Ovary (tissue), 9 donors: ENCODE measurements around the gene SPTBN5. TPM values are rescaled to one million over a fixed set of nuclear protein-coding genes. Genes with fewer than 3 reads are reported as not detected.

Experiments
- DNase-seq, 5 donors: peaks; one replicate each; pipeline ENCODE4 v3.0.0-alpha.2; 2019 to 2020
- H3K27ac ChIP-seq, 2 donors: fragments of 200-600 bp; one replicate each; pipeline versions ENCODE4 v1.5.1 to v1.8.0; 2019 to 2022
- H3K27me3 ChIP-seq: fragments of 200-600 bp; one replicate; pipeline ENCODE4 v1.8.0; 2022
- H3K36me3 ChIP-seq: fragments of 200-600 bp; sonication (generic); one replicate; pipeline ENCODE4 v1.5.1; 2019
- H3K4me1 ChIP-seq: one replicate; pipeline ENCODE4 v1.8.1; 2013; ENCODE audit warnings: mild to moderate bottlenecking, moderate library complexity; ENCODE audit not compliant: insufficient read depth
- H3K4me3 ChIP-seq: fragments of 200-600 bp; sonication (generic); one replicate; pipeline ENCODE4 v1.5.1; 2017
- H3K9me3 ChIP-seq, 2 donors: fragments of 200-600 bp in 1 of 2; sonication (generic) in 1 of 2; one replicate each; pipeline versions ENCODE4 v1.5.1 to v1.8.1; 2013 to 2019; ENCODE audit warnings: mild to moderate bottlenecking in 1 of 2, moderate library complexity in 1 of 2
- EP300 ChIP-seq: sonication (generic); formaldehyde crosslinking; IDR thresholded peaks from one replicate; pipeline ENCODE4 v1.6.1; 2017; ENCODE audit warnings: antibody characterized with exemption
- POLR2A ChIP-seq: fragments of 450-650 bp; IDR thresholded peaks from one replicate; pipeline ENCODE4 v1.6.1; 2017; ENCODE audit warnings: antibody characterized with exemption, mild to moderate bottlenecking, moderate library complexity
- whole genome bisulfite sequencing, 3 donors: extraction: QIAGEN DNeasy Blood & Tissue Kit in 1 of 3; methylation state at CpG; one replicate each; pipeline versions ENCODE4 v1.1.5 to v1.1.7; 2013 to 2017; 5-methylcytosine and 5-hydroxymethylcytosine counted together
- intact Hi-C, 4 donors: fragments of 100-400 bp; cut with DNase I; formaldehyde crosslinking; loops; one replicate each; pipeline versions ENCODE4 v1.11.0 to v1.15.1; 2022 to 2023
- polyA plus RNA-seq, 2 donors: library from polyadenylated mRNA; stranded (reverse); fragments of 200-250 nt in 1 of 2; fragments of 350-450 nt in 1 of 2; fragmentation: Illumina TruSeq in 1 of 2; extraction: RNeasy Lipid Tissue Mini Kit (QIAGEN cat#74804) in 1 of 2; gene quantifications; one replicate each; pipeline ENCODE4 v1.2.3, GENCODE V29; 2013 to 2014
- total RNA-seq, 7 donors: library from RNA; depleted of rRNA in 2 of 7; stranded (reverse); fragments of >200 nt in 2 of 7; fragmentation: NEBNext Ultra II Directional in 3 of 7; extraction: Animal tissue kit (Norgen Biotek cat#: 25700) in 3 of 7; gene quantifications; one replicate each; pipeline versions ENCODE4 v1.1.0 to v1.2.4, GENCODE V29; 2016 to 2023
- TF ChIP-seq, protein P1 (sequence below), 3 donors: fragments of 450-650 bp in 2 of 3; fragments of 200-600 bp in 1 of 3; IDR thresholded peaks; one replicate each; pipeline versions ENCODE4 v1.5.1 to v1.8.0; 2016 to 2022; ENCODE audit warnings: antibody characterized with exemption in 3 of 3, mild to moderate bottlenecking in 1 of 3
- donor health status: DM: no; HTN: no; CAD: no; lungs with moderate emphysema.
- donor health status: DM: no; HTN: no; CAD: no.
- donor health status: Bipolar disorder and iron deficiency.
- donor health status: DM: yes; HTN: yes; CAD: no.
- donor health status: DM: no; HTN: no; CAD: no.
- donor health status: DM: yes; HTN: yes; CAD: no.

SPTBN5 gene
- total and polyA plus RNA-seq, 9 donors, result 0.28 to 1.5 (median 0.77) TPM

GRCh38 chr15:41874736-41875135 is 19.1 kb downstream of the SPTBN5 start:
- intact Hi-C loops, result no loop called here
- TF ChIP-seq EP300 (no peak), POLR2A (no peak)
- TF ChIP-seq, protein P1, sequence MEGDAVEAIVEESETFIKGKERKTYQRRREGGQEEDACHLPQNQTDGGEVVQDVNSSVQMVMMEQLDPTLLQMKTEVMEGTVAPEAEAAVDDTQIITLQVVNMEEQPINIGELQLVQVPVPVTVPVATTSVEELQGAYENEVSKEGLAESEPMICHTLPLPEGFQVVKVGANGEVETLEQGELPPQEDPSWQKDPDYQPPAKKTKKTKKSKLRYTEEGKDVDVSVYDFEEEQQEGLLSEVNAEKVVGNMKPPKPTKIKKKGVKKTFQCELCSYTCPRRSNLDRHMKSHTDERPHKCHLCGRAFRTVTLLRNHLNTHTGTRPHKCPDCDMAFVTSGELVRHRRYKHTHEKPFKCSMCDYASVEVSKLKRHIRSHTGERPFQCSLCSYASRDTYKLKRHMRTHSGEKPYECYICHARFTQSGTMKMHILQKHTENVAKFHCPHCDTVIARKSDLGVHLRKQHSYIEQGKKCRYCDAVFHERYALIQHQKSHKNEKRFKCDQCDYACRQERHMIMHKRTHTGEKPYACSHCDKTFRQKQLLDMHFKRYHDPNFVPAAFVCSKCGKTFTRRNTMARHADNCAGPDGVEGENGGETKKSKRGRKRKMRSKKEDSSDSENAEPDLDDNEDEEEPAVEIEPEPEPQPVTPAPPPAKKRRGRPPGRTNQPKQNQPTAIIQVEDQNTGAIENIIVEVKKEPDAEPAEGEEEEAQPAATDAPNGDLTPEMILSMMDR (IDR thresholded peaks at IDR 0.05), result no peak
- WGBS, 3 donors, result 82 to 93% (median 91%) methylated on average over 11 to 12 of the region's 12 CpGs
- Histone ChIP-seq H3K4me1 (no peaks in the 10 kb centered on the region), H3K9me3 (no peaks in the 10 kb centered on the region), H3K27ac (no peak overlapping the region), H3K36me3 (no peaks in the 10 kb centered on the region), H3K4me3 (no peak overlapping the region), H3K27me3 (no peaks in the 10 kb centered on the region)
- DNase-seq, result no peak

DNA sequence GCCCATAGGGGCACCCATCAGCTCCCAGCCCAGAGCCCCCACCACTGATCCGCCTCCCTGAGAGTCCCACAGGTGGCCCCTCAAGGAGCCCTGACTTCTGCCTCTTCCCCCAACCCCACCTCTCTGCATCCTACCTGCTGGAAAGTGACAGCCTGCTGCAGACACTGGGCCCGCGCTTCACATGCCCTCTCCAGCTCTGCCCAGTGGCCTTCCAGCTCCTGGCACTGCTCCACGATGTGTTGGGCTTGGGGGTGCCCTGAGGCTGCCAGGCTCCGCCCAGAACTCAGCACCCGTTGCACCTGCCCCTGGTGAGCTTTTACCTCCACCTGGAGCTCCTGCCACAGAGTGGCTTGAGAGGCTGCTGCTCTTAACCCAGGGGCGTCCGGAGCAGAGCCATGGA is 20.1 kb downstream of the SPTBN5 start:
- no peaks in the 10 kb centered on the region for H3K9me3 ChIP-seq
- no peak for DNase-seq

DNA sequence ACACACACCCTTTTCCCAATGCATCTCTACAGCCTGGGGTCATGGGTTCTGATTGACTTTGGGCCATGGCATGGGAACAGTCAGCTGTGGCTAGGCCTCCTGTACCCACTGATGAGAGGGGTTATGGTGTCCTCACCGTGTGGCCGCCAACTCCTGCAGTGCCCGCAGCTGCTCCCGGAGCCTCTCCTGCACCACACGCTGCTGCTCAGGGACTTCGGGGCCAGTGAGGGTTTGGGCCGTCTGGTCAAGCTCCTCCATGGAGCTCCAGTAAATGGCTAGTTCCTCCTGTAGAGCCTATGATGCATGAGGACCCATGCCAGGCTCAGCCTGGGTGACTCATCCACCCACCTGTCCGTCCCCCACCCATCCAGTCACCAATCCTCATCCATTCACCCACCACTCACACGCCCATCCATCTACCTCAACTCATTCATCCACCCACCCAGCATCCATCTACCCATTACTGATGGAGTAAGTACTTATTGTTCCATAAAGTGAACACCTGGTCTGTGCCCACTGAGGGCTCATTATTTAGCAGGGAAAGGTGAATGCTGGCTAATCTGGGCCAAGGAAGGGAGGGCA is 21.6 kb downstream of the SPTBN5 start:
- H3K27me3 ChIP-seq, result no peaks in the 10 kb centered on the region
- H3K27ac ChIP-seq, result no peak overlapping the region
- H3K4me3 ChIP-seq, result no peak overlapping the region
- H3K4me1 ChIP-seq, result no peaks in the 10 kb centered on the region
- no peak for TF ChIP-seq EP300
- TF ChIP-seq POLR2A, result no peak
- TF ChIP-seq, protein P1 (IDR thresholded peaks at IDR 0.05), result no peak
- no peaks in the 10 kb centered on the region for H3K36me3 ChIP-seq
- no peaks in the 10 kb centered on the region for H3K9me3 ChIP-seq
- intact Hi-C loops, result no loop called here
- WGBS, 3 donors, result 92 to 97% (median 94%) methylated on average over 9 of the region's 9 CpGs
- DNase-seq, result no peak

More for the DNA sequence above, 20.1 kb downstream of the SPTBN5 start:
- Histone ChIP-seq H3K4me1 (no peaks in the 10 kb centered on the region), H3K27ac (no peak overlapping the region), H3K27me3 (no peaks in the 10 kb centered on the region), H3K4me3 (no peak overlapping the region), H3K36me3 (no peaks in the 10 kb centered on the region)
- 90 to 92% (median 91%) methylated on average over 8 of the region's 8 CpGs for WGBS, 3 donors
- TF ChIP-seq, protein P1 (IDR thresholded peaks at IDR 0.05), result no peak
- TF ChIP-seq POLR2A (no peak), EP300 (no peak)
- intact Hi-C loops, result no loop called here

DNA sequence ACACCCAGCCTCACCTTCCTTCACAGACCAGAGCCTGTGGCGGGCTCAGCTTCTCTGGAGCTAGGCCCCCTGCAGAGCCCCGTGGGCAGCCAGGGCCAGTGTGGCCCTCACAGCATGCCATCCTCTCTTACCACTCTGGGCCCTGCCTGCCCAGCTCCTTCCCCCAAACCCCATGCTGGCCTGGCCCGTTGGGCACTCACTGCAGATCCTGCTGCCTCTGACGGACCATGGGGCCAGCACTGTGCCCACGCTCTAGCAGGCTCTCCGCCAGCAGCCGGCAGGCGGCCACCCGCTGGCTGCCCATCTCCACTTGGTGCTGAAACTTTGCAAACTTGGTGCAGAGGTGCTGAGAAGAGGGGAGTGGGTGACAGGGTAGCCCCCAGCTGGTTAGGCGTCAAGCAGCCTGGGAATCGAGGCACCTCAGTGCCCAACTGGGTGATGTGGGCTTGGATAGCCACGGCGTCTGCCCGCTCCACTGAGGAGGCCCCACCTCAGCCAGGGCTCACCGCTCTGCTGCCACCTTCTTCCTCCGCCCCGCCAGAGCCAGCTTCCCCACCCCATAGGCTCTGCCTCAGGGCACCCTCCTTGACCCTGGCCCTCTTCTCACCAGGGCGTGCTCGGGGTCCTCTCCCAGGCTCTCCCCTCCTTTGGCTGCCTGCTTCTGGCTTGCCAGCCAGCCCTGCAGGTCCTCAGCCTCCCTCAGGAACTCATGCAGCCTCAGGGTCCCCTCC is 22.5 kb downstream of the SPTBN5 start:
- 93% methylated on average over 19 of the region's 19 CpGs for WGBS, 3 donors
- Histone ChIP-seq H3K27ac (no peak overlapping the region), H3K9me3 (no peaks in the 10 kb centered on the region), H3K27me3 (no peaks in the 10 kb centered on the region), H3K4me3 (no peak overlapping the region), H3K4me1 (no peaks in the 10 kb centered on the region), H3K36me3 (no peaks in the 10 kb centered on the region)
- TF ChIP-seq POLR2A (no peak), EP300 (no peak)
- TF ChIP-seq, protein P1 (IDR thresholded peaks at IDR 0.05), result no peak
- intact Hi-C loops, result no loop called here
- DNase-seq, result no peak
